RCC 7860 (cell line): Measurements from ENCODE around the gene MEGF11.

Source experiments
- DNase-seq: peaks from one replicate; pipeline ENCODE4 v3.0.0-alpha.2; 2015; ENCODE audit warnings: low spot score
- FAIRE-seq: peaks from 2 replicates; lab custom pipeline; 2012; peaks lifted over from hg19 to GRCh38; lab: Jason Lieb, UNC

MEGF11 gene

DNA sequence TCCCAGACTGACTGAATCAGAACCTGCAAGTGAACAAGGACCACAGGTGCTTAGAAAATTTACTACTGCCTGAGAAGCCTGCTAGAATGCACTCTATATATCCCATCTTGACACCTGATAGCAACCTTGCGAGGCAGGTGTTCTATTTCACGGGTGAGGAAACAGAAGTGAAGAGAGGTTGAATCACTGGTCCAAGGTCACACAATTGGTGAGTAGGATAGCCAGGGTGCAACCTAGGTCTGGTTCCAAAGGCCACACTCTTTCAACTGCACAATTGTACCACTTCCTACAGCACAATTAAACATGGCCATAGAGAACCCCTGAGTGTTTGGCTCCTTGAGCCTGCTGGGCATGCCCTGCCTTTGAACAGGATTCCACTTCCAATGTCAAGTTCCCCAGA, 297.2 kb downstream of the MEGF11 start:
- DNase-seq (no peak), FAIRE-seq (no peak)

DNA sequence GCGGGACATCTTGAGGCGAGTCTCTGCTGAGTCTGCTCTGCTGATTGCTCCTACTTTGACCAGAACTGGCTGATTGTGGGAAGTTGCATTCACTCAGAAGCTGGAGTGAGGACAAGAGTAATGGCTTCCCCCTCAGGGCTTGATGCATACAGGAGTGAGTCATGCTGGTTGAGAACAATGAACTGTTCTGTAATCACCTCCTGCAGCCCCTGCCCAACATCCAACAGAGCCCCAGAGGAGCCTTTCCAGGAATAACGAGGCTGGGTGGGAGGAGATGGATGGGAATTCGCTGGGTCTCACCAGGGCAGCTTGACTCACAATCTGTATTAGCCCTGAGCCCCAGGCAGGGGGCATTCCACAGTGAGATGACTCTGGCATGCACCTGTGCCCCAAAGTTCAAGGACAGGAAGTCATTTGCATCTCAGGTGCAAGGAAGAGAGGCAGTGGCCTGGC, 299.2 kb downstream of the MEGF11 start:
- no peak for DNase-seq
- no peak for FAIRE-seq

- FAIRE-seq (no peak), DNase-seq (no peak)
These were observed 299.9 kb downstream of the MEGF11 start for GRCh38 chr15:65953622-65954021.

- FAIRE-seq (no peak), DNase-seq (no peak)
These were observed 301.0 kb downstream of the MEGF11 start for GRCh38 chr15:65952391-65953053.

- DNase-seq (no peak), FAIRE-seq (no peak)
These were observed 302.5 kb downstream of the MEGF11 start for GRCh38 chr15:65951007-65951406.

- FAIRE-seq (no peak), DNase-seq (no peak)
These were observed 304.1 kb downstream of the MEGF11 start for GRCh38 chr15:65949491-65949890.

GRCh38 chr15:65949011-65949410, 304.5 kb downstream of the MEGF11 start:
- DNase-seq = no peak
- no peak for FAIRE-seq

DNA sequence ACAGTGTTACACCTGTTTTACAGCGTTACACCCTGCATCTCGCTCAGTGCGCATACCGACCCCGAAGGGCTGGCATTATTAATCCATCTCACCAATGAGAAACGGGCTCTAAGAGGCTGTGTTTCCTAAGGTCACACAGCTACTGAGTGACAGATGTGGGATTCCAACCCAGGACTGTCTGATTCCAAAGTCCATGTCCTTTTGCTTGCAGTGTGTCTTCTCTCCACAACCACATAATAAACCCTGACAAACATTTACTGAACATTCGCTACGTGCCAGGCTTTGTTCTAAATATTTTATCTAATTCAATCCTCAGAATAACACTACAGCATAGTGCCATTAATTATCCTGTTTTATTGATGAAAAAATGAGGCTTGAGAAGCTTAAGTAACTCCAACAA, 305.2 kb downstream of the MEGF11 start:
- no peak for FAIRE-seq
- no peak for DNase-seq

GRCh38 chr15:65947041-65947440, 306.5 kb downstream of the MEGF11 start:
- no peak for FAIRE-seq
- DNase-seq = no peak

DNA sequence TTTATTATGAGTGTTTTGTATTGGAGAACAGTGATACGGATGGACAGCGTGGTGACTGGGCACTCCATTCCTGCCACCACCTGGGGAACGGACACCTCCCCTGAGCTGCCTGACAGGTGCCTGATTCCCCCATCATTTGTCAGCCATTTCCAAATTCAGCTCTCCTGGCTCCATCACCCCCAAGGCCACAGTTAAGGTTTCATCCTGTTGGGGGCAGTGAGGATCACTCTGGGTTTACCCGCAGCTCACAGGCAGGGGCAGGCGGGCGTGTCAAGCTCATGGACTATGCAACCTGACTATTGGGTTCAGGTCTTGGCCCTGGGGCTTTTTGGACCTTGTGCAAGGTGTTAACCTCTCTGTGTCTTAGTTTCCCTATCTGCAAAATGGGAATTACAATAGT, 307.9 kb downstream of the MEGF11 start:
- DNase-seq (no peak), FAIRE-seq (no peak)

DNA sequence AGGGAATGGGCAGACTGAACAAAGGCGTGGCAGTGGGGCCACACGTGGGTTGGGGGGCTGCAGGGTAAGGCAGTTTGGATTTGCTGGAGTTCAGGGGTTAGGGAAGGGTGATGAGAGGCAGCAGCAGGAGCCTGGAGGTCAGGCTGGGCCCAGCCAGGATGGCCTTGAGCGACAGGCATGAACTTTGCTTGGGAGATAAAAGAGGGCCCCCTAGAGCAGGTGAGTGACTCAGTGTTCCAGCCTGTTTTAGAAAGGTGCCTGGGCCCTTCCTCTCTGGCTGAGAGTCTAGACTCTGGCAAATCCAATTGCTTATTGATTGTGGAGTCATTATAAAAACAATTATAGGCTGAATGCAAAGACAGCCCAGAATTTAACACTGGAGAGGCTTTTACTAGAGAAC, 309.1 kb downstream of the MEGF11 start:
- no peak for DNase-seq
- no peak for FAIRE-seq

DNA sequence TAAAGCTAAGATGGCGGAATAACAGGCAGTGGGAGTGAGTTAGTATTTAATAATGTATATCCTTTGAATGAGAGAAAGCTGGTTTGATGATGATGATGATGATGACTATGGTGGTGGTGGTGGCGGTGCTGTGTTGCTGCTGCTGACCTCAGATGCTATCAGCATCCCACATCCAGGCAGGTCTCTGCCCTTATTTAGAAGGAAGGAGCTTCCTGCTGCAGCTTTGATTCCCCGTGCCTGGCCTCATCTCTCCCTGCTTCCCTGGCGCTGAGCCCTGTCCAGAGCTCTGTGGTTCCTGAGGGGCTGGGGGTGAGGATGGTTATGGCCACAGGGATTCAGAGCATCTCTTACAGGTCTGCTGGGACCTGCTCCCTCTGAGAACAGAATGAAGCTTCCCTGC, 311.1 kb downstream of the MEGF11 start:
- DNase-seq (no peak), FAIRE-seq (no peak)

GRCh38 chr15:65940618-65940909, 313.0 kb downstream of the MEGF11 start:
- peak; percentile 23 for DNase-seq
- FAIRE-seq = no peak

DNA sequence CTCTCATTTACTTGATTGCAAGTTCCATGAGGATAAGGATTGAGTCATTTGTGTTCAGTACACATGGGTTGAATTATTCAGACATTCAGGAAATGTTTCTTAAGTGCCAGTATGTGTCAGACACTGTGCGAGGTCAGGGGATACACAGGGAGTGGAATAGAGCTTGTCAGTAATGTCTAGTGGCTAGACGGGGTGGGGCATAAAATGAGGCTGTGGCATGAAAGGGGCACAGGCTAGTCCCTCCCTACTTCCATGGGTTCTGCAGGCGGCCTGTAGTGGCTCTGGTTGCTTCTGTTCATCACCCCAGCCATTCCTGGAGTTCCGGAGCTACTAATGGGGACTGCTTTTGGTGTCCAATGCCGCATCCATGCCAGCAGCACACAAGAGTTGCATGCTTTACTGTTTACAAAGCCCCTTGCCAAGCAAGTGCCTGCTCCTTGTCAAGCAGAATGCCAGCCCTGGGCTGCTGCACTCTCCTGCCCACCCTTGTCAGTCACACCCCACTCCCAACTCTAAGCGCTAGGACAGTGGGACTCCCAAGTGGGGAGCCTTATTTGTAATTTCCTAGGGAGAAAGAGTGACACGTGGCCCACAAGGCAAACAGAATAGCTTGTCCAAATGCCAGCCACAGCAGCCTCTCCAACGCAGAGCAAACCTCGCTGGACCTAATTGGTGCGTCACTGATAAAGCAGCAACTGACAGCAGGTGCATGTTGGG, 313.5 kb downstream of the MEGF11 start:
- DNase-seq (peak; percentile 59), FAIRE-seq (no peak)

DNA sequence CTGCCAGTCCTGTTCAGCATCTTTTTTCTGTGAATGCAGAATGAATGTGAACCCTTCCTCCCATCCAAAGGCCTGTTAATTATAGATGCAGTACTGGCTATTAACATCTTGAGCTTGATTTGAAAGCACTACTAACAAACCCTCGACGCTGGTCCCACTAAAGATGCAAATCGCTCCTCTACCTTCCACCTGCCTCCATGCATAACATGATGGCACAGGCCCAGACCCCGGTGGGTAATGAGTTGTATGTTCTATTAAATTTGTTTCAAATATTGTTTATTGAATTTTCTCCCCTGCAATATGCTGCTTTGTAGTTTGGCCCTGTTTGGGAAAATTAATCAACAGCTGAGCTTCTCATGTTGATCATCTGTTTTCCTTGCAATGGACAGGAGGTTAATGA, 314.9 kb downstream of the MEGF11 start:
- FAIRE-seq (no peak), DNase-seq (no peak)

DNA sequence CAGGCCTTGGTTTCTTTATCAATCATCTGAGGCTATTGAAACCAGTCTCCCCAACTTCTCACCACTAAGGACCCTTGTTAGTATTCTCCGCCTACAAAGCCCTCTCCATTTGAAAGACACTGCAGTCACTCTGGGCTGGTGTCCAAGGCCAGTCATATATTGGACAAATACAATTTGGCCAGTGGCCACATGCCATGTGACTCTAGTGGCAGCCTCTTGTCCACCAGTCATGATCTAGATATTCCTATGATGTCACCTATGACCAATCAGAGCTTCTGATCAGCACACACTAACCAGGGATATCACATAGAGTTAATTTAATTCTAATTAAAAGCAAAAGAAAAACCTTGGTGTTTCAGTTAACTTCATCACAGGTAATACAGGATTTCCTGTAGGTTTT, 316.1 kb downstream of the MEGF11 start:
- FAIRE-seq = no peak
- DNase-seq = no peak

DNA sequence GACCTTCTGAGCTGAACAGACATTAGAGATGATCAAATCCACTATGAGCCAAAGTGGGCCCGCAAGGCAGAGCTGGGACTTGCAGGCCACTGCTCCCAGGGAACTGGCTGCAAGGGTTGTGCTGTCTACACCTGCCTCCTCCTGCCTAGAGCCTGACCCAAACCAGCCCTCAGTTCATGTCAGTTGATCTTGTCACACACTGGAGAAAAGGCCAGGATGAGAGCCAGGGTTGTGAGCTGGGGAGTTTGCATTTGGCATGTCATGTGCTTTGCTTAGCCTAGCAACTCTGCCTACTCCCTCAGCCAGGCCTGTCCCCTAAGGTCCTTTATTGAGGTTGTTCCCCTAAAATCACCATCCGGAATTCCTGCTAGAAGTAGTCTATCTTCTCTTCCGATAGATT, 316.5 kb downstream of the MEGF11 start:
- no peak for DNase-seq
- no peak for FAIRE-seq

GRCh38 chr15:65936282-65936681, 317.3 kb downstream of the MEGF11 start:
- DNase-seq (no peak), FAIRE-seq (no peak)

DNA sequence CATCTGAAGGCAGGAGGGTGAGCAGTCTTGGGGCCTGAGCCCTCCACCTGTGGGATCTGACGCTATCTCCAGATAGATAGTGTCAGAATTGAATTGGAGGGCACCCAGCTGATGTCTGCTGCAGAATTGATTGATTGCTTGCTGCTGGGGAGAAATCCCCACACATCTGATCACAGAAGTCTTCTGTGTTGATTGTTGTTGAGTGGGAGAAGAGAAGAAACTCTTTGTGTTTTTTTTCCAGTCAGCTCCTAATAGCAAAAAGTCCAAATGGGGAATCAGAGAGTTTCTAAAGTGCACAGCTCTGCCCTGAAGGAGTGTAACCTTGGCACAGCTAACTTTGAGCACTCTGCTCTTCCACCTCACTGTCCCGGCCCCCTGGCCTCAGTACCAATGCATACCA, 318.2 kb downstream of the MEGF11 start:
- DNase-seq (no peak), FAIRE-seq (no peak)

GRCh38 chr15:65931221-65931620, 322.3 kb downstream of the MEGF11 start:
- DNase-seq = no peak
- FAIRE-seq = no peak

DNA sequence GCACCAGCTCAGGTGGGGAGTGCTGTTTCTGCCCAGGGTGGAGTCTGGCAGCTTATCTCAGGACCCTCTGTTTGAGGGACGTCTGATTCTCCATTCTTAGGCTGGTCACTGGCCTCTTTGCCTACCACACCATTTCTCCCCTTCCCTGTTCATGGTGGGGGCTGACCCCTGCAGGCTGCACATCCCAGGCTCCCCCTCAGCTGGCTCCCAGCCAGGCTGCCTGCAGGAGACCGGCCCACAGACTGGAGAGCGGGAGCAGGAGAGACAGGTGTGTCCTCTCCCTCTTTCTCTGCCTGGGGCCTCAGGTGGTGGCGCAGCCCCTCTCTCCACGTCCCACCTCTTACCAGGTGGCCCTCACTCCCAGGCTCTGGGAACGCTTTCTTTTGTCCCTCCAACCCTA, 323.4 kb downstream of the MEGF11 start:
- DNase-seq = no peak
- no peak for FAIRE-seq

DNA sequence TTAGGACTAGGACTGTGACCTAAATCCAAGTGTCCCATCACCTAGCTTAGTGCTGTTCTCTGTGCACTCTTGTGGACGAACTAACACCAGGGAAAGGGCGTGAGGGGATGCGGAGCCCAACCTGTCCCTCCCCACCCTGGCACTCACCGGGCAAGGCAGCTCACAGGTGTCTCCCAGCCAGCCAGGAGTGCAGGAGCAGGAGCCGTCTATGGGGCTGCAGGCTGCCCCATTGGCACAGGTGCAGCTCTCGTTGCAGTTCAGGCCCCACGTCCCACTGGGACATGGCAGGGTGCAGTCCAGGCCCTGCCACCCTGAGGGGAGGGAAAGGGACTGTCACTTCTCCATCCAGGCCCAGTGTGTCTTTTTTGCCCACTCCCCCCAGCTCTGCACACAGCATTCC, 324.0 kb downstream of the MEGF11 start:
- DNase-seq (no peak), FAIRE-seq (no peak)

DNA sequence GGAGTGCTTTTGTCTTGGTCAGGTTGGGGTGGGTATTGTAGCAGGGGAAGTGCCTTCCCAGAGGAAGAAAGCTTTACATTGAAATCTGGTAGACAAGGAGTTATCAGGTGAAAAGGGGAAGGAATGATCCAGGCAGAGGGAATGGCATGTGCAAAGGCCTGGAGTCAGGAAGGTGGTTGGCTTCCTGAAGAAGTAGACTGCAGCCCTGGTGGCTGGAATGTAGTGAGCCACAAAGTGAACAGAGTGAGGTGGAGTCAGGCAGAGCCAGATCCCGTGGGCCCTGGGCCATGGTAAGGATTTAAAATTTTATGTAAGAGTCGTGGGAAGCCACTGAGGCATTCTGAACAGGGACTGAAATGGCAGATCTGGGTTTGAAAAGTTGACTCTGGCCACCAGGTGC, 326.0 kb downstream of the MEGF11 start:
- FAIRE-seq (no peak), DNase-seq (no peak)
